ENCODE measurements around the gene BABAM2. TPM values are rescaled to one million over a fixed set of nuclear protein-coding genes. Genes with fewer than 3 reads are reported as not detected.

BABAM2 gene
- total RNA-seq, 1 donor from 2014 or later, result 28.5 TPM

DNA sequence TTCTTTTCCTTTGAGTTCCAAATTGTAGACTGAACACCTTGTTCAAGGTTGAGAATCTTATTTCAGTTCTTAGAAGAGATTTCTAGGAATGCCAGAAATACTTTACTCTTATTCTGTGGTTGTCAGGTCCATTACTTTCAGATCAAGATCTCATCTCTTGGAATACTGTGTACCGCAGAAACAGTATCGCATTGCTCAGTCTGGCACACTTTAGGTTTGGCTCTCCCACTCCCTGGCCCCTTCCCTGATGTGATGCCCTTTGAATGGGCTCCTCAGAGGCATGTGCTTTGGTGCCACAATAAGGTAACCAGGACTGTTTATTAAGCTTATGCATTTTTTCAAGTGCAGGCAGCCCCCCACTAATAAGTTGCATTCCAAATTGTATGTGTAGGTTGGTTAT, 257.5 kb downstream of the BABAM2 start:
- no peak for FAIRE-seq
- Mint-ChIP-seq H3K9me3 (ENCODE audit: unreplicated experiment) (no peaks in the 10 kb centered on the region), H3K36me3 (ENCODE audit: low read depth, unreplicated experiment) (no peaks in the 10 kb centered on the region)

DNA sequence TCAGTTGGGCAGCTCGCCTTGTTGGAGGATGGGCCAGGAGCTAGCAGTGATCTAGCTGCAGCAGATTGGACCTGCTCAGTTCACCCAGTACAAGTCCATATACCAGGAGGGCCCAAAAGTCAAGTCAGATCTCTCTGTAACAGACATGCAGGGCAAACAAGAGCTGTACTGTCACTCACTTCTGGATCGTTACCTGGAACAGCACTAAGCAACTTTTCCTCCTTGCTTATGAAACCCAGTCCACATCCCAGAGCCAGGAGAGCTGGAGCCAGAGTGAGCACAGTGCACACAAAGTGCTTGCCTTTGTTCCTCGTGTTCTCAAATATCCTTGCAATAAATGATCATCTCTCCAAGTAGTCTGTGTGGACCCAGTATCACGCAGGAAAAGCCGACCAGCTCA, 258.0 kb downstream of the BABAM2 start:
- Mint-ChIP-seq H3K27ac (ENCODE audit: unreplicated experiment) (no peak overlapping the region), H3K27me3 (ENCODE audit: low read depth, unreplicated experiment) (no peaks in the 10 kb centered on the region), H3K4me1 (ENCODE audit: low read depth, unreplicated experiment) (peaks cover 14% of the 10 kb centered on the region), H3K36me3 (ENCODE audit: low read depth, unreplicated experiment) (no peaks in the 10 kb centered on the region), H3K4me3 (ENCODE audit: unreplicated experiment) (no peak overlapping the region), H3K9me3 (ENCODE audit: unreplicated experiment) (no peaks in the 10 kb centered on the region)
- FAIRE-seq, result no peak
- H3K9ac ChIP-seq (ENCODE audit: low read length), result no peak overlapping the region
- H3K27ac ChIP-seq (ENCODE audit: low read depth, low read length), result no peak overlapping the region
- no peaks in the 10 kb centered on the region for H3K79me2 ChIP-seq (ENCODE audit: insufficient read depth, low read length)
- H3K4me1 ChIP-seq (ENCODE audit: insufficient read depth, low read length), result peaks cover 13% of the 10 kb centered on the region
- no peaks in the 10 kb centered on the region for H4K20me1 ChIP-seq (ENCODE audit: insufficient read depth, low read length)
- no peak overlapping the region for H3K4me3 ChIP-seq (ENCODE audit: insufficient read depth, low read depth, low read length)
- DNase-seq (ENCODE audit: low read depth), result no peak
- no peaks in the 10 kb centered on the region for H3K9me3 ChIP-seq (ENCODE audit: insufficient read depth, low read depth, low read length)
- H2AFZ ChIP-seq (ENCODE audit: low read depth, low read length), result no peak overlapping the region
- H3K36me3 ChIP-seq (ENCODE audit: insufficient read depth, low read length), result no peaks in the 10 kb centered on the region
- no peak overlapping the region for H3K4me2 ChIP-seq (ENCODE audit: low read length)
- H3K27me3 ChIP-seq (ENCODE audit: insufficient read depth, low read length), result no peaks in the 10 kb centered on the region
- TF ChIP-seq EZH2 (IDR thresholded peaks at IDR 0.05; ENCODE audit: insufficient read depth, low read length), result no peak
- TF ChIP-seq, protein P1, sequence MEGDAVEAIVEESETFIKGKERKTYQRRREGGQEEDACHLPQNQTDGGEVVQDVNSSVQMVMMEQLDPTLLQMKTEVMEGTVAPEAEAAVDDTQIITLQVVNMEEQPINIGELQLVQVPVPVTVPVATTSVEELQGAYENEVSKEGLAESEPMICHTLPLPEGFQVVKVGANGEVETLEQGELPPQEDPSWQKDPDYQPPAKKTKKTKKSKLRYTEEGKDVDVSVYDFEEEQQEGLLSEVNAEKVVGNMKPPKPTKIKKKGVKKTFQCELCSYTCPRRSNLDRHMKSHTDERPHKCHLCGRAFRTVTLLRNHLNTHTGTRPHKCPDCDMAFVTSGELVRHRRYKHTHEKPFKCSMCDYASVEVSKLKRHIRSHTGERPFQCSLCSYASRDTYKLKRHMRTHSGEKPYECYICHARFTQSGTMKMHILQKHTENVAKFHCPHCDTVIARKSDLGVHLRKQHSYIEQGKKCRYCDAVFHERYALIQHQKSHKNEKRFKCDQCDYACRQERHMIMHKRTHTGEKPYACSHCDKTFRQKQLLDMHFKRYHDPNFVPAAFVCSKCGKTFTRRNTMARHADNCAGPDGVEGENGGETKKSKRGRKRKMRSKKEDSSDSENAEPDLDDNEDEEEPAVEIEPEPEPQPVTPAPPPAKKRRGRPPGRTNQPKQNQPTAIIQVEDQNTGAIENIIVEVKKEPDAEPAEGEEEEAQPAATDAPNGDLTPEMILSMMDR (IDR thresholded peaks at IDR 0.05; ENCODE audit: insufficient read depth, low read depth, low read length), result no peak

More for the DNA sequence above, 257.5 kb downstream of the BABAM2 start:
- Histone ChIP-seq H3K9ac (ENCODE audit: low read length) (no peak overlapping the region), H3K9me3 (ENCODE audit: insufficient read depth, low read depth, low read length) (no peaks in the 10 kb centered on the region), H2AFZ (ENCODE audit: low read depth, low read length) (no peak overlapping the region), H4K20me1 (ENCODE audit: insufficient read depth, low read length) (no peaks in the 10 kb centered on the region), H3K4me3 (ENCODE audit: insufficient read depth, low read depth, low read length) (no peak overlapping the region), H3K27me3 (ENCODE audit: insufficient read depth, low read length) (no peaks in the 10 kb centered on the region), H3K27ac (ENCODE audit: low read depth, low read length) (no peak overlapping the region), H3K79me2 (ENCODE audit: insufficient read depth, low read length) (no peaks in the 10 kb centered on the region), H3K36me3 (ENCODE audit: insufficient read depth, low read length) (no peaks in the 10 kb centered on the region), H3K4me1 (ENCODE audit: insufficient read depth, low read length) (peaks cover 8% of the 10 kb centered on the region), H3K4me2 (ENCODE audit: low read length) (no peak overlapping the region)
- Mint-ChIP-seq H3K4me1 (ENCODE audit: low read depth, unreplicated experiment) (peaks cover 8% of the 10 kb centered on the region), H3K27ac (ENCODE audit: unreplicated experiment) (no peak overlapping the region), H3K27me3 (ENCODE audit: low read depth, unreplicated experiment) (no peaks in the 10 kb centered on the region), H3K4me3 (ENCODE audit: unreplicated experiment) (no peak overlapping the region)
- DNase-seq (ENCODE audit: low read depth), result no peak
- TF ChIP-seq EZH2 (IDR thresholded peaks at IDR 0.05; ENCODE audit: insufficient read depth, low read length), result no peak
- TF ChIP-seq, protein P1 (IDR thresholded peaks at IDR 0.05; ENCODE audit: insufficient read depth, low read depth, low read length), result no peak

DNA sequence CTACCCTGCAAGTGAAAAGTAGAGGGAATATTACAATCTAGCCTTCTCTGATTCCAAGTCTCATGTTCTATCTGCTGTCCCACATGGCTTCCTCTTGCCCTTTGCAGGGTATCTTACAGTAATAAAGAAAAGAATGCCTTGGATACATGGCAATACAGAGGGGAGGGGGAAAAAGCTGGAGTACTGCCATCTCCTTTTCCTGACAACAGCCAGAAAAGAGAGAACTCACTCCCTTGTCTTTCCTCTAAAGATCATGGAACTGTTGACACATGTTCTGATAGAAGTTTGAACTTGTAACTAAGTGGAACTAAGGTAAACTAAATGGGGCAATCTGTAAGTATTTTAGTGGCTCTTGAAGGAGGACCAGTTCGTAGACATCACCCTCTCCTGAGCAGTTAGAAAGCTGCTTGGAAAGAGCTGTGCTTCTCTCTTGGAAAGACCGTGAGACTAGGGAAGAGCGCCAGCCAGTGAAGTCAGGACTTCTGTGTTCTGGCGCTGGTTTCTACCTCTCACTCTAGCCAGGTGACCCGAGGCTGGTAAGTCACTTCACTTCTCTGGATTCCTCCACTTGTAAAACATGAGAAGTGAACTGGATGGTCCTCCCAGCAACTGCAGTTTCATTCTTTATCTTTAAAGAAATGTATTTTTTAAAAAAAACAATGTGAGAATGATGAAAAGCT, 259.8 kb downstream of the BABAM2 start:
- no peak for DNase-seq (ENCODE audit: low read depth)
- FAIRE-seq, result no peak
- no peaks in the 10 kb centered on the region for H3K9me3 ChIP-seq (ENCODE audit: insufficient read depth, low read depth, low read length)
- TF ChIP-seq, protein P1 (IDR thresholded peaks at IDR 0.05; ENCODE audit: insufficient read depth, low read depth, low read length), result no peak
- TF ChIP-seq EZH2 (IDR thresholded peaks at IDR 0.05; ENCODE audit: insufficient read depth, low read length), result no peak
- no peak overlapping the region for H3K9ac ChIP-seq (ENCODE audit: low read length)
- H3K4me2 ChIP-seq (ENCODE audit: low read length), result no peak overlapping the region
- peaks cover under 1% of the 10 kb centered on the region for H3K36me3 Mint-ChIP-seq (ENCODE audit: low read depth, unreplicated experiment)
- no peaks in the 10 kb centered on the region for H3K27me3 Mint-ChIP-seq (ENCODE audit: low read depth, unreplicated experiment)
- no peak overlapping the region for H3K27ac ChIP-seq (ENCODE audit: low read depth, low read length)
- H3K36me3 ChIP-seq (ENCODE audit: insufficient read depth, low read length), result no peaks in the 10 kb centered on the region
- no peaks in the 10 kb centered on the region for H3K27me3 ChIP-seq (ENCODE audit: insufficient read depth, low read length)
- H3K79me2 ChIP-seq (ENCODE audit: insufficient read depth, low read length), result no peaks in the 10 kb centered on the region
- H3K4me3 Mint-ChIP-seq (ENCODE audit: unreplicated experiment), result no peak overlapping the region
- peaks cover 14% of the 10 kb centered on the region for H3K4me1 ChIP-seq (ENCODE audit: insufficient read depth, low read length)
- H3K4me3 ChIP-seq (ENCODE audit: insufficient read depth, low read depth, low read length), result no peak overlapping the region
- no peaks in the 10 kb centered on the region for H4K20me1 ChIP-seq (ENCODE audit: insufficient read depth, low read length)
- H3K9me3 Mint-ChIP-seq (ENCODE audit: unreplicated experiment), result peaks cover under 1% of the 10 kb centered on the region
- H3K4me1 Mint-ChIP-seq (ENCODE audit: low read depth, unreplicated experiment), result peaks cover 16% of the 10 kb centered on the region
- H2AFZ ChIP-seq (ENCODE audit: low read depth, low read length), result no peak overlapping the region
- no peak overlapping the region for H3K27ac Mint-ChIP-seq (ENCODE audit: unreplicated experiment)
